ENCODE data around the gene HERC3. TPM values are rescaled to one million over a fixed set of nuclear protein-coding genes. Genes with fewer than 3 reads are reported as not detected.

Gene HERC3
- total and polyA plus RNA-seq, 2 experiments from 2014 or later, result 2.2 to 2.4 TPM

DNA sequence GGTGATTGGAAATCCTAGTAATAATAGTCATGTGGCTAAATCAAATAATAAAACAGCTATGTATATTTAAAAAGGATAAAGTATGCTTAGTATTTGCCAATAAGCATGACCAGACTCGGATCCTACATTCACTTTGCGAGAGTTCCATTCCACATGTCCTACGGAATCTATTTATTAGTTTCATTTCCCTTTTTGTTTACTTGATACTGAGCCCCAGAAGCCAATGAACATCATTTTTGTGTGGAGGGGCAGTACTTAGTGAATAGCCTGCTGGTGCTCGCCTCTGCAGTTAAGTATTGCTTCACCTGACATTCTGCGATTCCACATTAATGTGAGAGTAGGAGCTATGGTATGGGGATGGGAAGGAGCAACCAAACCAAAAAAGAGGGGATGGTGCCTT, 163.9 kb downstream of the HERC3 start:
- DNase-seq (ENCODE audit: low spot score), result no peak
- Histone ChIP-seq H3K79me2 (replicated peaks; ENCODE audit: insufficient read depth) (no peaks in the 10 kb centered on the region), H4K20me1 (replicated peaks; ENCODE audit: insufficient read depth) (no peaks in the 10 kb centered on the region), H3K4me1 (ENCODE audit: insufficient read depth) (peaks cover 24% of the 10 kb centered on the region), H3K9me2 (ENCODE audit: insufficient read depth) (no peaks in the 10 kb centered on the region), H3K27me3 (ENCODE audit: insufficient read depth) (no peaks in the 10 kb centered on the region), H3K4me2 (no peak overlapping the region), H3K4me3 (no peak overlapping the region), H2AFZ (no peak overlapping the region), H3K27ac (ENCODE audit: low read depth) (no peak overlapping the region), H3F3A (replicated peaks; ENCODE audit: low read depth) (no peaks in the 10 kb centered on the region), H3K36me3 (ENCODE audit: insufficient read depth) (no peaks in the 10 kb centered on the region)
- TF ChIP-seq, protein P1, sequence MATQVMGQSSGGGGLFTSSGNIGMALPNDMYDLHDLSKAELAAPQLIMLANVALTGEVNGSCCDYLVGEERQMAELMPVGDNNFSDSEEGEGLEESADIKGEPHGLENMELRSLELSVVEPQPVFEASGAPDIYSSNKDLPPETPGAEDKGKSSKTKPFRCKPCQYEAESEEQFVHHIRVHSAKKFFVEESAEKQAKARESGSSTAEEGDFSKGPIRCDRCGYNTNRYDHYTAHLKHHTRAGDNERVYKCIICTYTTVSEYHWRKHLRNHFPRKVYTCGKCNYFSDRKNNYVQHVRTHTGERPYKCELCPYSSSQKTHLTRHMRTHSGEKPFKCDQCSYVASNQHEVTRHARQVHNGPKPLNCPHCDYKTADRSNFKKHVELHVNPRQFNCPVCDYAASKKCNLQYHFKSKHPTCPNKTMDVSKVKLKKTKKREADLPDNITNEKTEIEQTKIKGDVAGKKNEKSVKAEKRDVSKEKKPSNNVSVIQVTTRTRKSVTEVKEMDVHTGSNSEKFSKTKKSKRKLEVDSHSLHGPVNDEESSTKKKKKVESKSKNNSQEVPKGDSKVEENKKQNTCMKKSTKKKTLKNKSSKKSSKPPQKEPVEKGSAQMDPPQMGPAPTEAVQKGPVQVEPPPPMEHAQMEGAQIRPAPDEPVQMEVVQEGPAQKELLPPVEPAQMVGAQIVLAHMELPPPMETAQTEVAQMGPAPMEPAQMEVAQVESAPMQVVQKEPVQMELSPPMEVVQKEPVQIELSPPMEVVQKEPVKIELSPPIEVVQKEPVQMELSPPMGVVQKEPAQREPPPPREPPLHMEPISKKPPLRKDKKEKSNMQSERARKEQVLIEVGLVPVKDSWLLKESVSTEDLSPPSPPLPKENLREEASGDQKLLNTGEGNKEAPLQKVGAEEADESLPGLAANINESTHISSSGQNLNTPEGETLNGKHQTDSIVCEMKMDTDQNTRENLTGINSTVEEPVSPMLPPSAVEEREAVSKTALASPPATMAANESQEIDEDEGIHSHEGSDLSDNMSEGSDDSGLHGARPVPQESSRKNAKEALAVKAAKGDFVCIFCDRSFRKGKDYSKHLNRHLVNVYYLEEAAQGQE (IDR thresholded peaks at IDR 0.05; ENCODE audit: unreplicated experiment), result no peak
- TF ChIP-seq NANOG (IDR thresholded peaks at IDR 0.05; ENCODE audit: borderline replicate concordance) (no peak), STAT1 (IDR thresholded peaks at IDR 0.05; ENCODE audit: unreplicated experiment) (no peak), POLR2AphosphoS5 (IDR thresholded peaks at IDR 0.05; ENCODE audit: low read depth) (no peak), EZH2phosphoT487 (IDR thresholded peaks at IDR 0.05; ENCODE audit: unreplicated experiment) (no peak), ZNF114 (CRISPR knock-in tag; IDR thresholded peaks at IDR 0.05) (no peak), EZH2 (IDR thresholded peaks at IDR 0.05; ENCODE audit: low read depth, unreplicated experiment) (no peak)
- TF ChIP-seq, protein P2, sequence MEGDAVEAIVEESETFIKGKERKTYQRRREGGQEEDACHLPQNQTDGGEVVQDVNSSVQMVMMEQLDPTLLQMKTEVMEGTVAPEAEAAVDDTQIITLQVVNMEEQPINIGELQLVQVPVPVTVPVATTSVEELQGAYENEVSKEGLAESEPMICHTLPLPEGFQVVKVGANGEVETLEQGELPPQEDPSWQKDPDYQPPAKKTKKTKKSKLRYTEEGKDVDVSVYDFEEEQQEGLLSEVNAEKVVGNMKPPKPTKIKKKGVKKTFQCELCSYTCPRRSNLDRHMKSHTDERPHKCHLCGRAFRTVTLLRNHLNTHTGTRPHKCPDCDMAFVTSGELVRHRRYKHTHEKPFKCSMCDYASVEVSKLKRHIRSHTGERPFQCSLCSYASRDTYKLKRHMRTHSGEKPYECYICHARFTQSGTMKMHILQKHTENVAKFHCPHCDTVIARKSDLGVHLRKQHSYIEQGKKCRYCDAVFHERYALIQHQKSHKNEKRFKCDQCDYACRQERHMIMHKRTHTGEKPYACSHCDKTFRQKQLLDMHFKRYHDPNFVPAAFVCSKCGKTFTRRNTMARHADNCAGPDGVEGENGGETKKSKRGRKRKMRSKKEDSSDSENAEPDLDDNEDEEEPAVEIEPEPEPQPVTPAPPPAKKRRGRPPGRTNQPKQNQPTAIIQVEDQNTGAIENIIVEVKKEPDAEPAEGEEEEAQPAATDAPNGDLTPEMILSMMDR (conservative IDR thresholded peaks at IDR 0.05; ENCODE audit: low read depth in 2 of 2), result no peak
- TF ChIP-seq, protein P3, sequence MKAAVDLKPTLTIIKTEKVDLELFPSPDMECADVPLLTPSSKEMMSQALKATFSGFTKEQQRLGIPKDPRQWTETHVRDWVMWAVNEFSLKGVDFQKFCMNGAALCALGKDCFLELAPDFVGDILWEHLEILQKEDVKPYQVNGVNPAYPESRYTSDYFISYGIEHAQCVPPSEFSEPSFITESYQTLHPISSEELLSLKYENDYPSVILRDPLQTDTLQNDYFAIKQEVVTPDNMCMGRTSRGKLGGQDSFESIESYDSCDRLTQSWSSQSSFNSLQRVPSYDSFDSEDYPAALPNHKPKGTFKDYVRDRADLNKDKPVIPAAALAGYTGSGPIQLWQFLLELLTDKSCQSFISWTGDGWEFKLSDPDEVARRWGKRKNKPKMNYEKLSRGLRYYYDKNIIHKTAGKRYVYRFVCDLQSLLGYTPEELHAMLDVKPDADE (IDR thresholded peaks at IDR 0.05), result no peak
- H3K4me3 Mint-ChIP-seq, result no peak overlapping the region
- no peak for ATAC-seq
- H3K36me3 Mint-ChIP-seq (ENCODE audit: low read depth), result no peaks in the 10 kb centered on the region
- no peak overlapping the region for H3K27ac Mint-ChIP-seq
- no peaks in the 10 kb centered on the region for H3K9me3 Mint-ChIP-seq
- H3K27me3 Mint-ChIP-seq (ENCODE audit: insufficient read depth, low read depth, poor library complexity), result no peaks in the 10 kb centered on the region
- H3K4me1 Mint-ChIP-seq, result peaks cover 30% of the 10 kb centered on the region

- Histone ChIP-seq H3F3A (replicated peaks; ENCODE audit: low read depth) (no peaks in the 10 kb centered on the region), H3K9me2 (ENCODE audit: insufficient read depth) (no peaks in the 10 kb centered on the region), H2AFZ (no peak overlapping the region), H3K27ac (ENCODE audit: low read depth) (no peak overlapping the region), H3K79me2 (replicated peaks; ENCODE audit: insufficient read depth) (no peaks in the 10 kb centered on the region), H4K20me1 (replicated peaks; ENCODE audit: insufficient read depth) (no peaks in the 10 kb centered on the region), H3K36me3 (ENCODE audit: insufficient read depth) (no peaks in the 10 kb centered on the region), H3K4me3 (no peak overlapping the region), H3K4me1 (ENCODE audit: insufficient read depth) (peaks cover 24% of the 10 kb centered on the region), H3K4me2 (no peak overlapping the region), H3K27me3 (ENCODE audit: insufficient read depth) (no peaks in the 10 kb centered on the region)
- Mint-ChIP-seq H3K4me1 (peaks cover 30% of the 10 kb centered on the region), H3K4me3 (no peak overlapping the region), H3K36me3 (ENCODE audit: low read depth) (no peaks in the 10 kb centered on the region), H3K9me3 (no peaks in the 10 kb centered on the region), H3K27me3 (ENCODE audit: insufficient read depth, low read depth, poor library complexity) (no peaks in the 10 kb centered on the region), H3K27ac (no peak overlapping the region)
- DNase-seq (ENCODE audit: low spot score) (no peak), ATAC-seq (no peak)
- TF ChIP-seq JUNB (IDR thresholded peaks at IDR 0.05; ENCODE audit: unreplicated experiment) (no peak), ZNF462 (CRISPR knock-in tag; IDR thresholded peaks at IDR 0.05) (no peak)
Measured at GRCh38 chr4:88757067-88757466, 164.8 kb downstream of the HERC3 start.
